OCI-LY1 (cell line): ENCODE data around the gene RARA.

ENCODE experiments used
- EZH2 ChIP-seq: fragments of 200-600 bp; sonication (generic), shearing (Covaris generic); IDR thresholded peaks from 2 replicates; pipeline ENCODE4 v1.8.0; 2017; ENCODE audit warnings: borderline replicate concordance, mixed run types, mild to moderate bottlenecking, antibody characterized with exemption, low read length, moderate library complexity, mixed read lengths
- TF ChIP-seq, protein P1 (sequence below): fragments of 200-600 bp; sonication (generic), shearing (Covaris generic); IDR thresholded peaks from 2 replicates; pipeline ENCODE4 v1.5.1; 2017; ENCODE audit warnings: mild to moderate bottlenecking, antibody characterized with exemption, low read length, moderate library complexity, mixed read lengths

DNA sequence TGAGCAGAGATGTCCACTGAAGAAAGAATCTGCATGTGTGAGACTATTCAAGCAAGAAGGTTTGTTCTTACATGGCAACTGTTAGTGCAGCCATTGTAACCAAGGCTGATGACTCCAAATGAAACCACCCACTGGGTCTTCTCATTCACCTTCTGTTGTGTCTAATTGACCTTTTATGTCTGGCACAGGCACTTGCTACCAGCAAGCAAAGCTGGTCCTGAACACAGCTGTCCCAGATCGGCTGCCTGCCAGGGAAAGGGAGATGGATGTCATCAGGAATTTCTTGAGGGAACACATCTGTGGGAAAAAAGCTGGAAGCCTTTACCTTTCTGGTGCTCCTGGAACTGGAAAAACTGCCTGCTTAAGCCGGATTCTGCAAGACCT, 17.7 kb upstream of the RARA start:
- no peak for TF ChIP-seq EZH2
- TF ChIP-seq, protein P1, sequence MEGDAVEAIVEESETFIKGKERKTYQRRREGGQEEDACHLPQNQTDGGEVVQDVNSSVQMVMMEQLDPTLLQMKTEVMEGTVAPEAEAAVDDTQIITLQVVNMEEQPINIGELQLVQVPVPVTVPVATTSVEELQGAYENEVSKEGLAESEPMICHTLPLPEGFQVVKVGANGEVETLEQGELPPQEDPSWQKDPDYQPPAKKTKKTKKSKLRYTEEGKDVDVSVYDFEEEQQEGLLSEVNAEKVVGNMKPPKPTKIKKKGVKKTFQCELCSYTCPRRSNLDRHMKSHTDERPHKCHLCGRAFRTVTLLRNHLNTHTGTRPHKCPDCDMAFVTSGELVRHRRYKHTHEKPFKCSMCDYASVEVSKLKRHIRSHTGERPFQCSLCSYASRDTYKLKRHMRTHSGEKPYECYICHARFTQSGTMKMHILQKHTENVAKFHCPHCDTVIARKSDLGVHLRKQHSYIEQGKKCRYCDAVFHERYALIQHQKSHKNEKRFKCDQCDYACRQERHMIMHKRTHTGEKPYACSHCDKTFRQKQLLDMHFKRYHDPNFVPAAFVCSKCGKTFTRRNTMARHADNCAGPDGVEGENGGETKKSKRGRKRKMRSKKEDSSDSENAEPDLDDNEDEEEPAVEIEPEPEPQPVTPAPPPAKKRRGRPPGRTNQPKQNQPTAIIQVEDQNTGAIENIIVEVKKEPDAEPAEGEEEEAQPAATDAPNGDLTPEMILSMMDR: no peak
